GM18951 (cell line): Measurements from ENCODE around the gene PPHLN1.

Source experiments
- POLR2A ChIP-seq: IDR thresholded peaks from 4 replicates; pipeline ENCODE4 v1.6.1; 2011; ENCODE audit warnings: mild to moderate bottlenecking; ENCODE audit not compliant: insufficient read length, insufficient read depth; ENCODE audit errors: extremely low read depth
- in situ Hi-C: fragments of 300-500 bp; cut with MboI; formaldehyde crosslinking; loops from one replicate; pipeline ENCODE4 v1.12.0; 2022; ENCODE audit warnings: low sequenced_read_pairs, mixed read lengths, inconsistent platforms; ENCODE audit not compliant: unreplicated experiment

Gene PPHLN1

GRCh38 chr12:42402821-42403411 is 76.9 kb downstream of the PPHLN1 start:
- no peak for TF ChIP-seq POLR2A
- in situ Hi-C loops = no loop called here

GRCh38 chr12:42407306-42407705 is 81.3 kb downstream of the PPHLN1 start:
- in situ Hi-C loops = no loop called here
- TF ChIP-seq POLR2A = no peak

- no peak for TF ChIP-seq POLR2A
- in situ Hi-C loops = no loop called here
These were observed 83.5 kb downstream of the PPHLN1 start for GRCh38 chr12:42409471-42409870.

DNA sequence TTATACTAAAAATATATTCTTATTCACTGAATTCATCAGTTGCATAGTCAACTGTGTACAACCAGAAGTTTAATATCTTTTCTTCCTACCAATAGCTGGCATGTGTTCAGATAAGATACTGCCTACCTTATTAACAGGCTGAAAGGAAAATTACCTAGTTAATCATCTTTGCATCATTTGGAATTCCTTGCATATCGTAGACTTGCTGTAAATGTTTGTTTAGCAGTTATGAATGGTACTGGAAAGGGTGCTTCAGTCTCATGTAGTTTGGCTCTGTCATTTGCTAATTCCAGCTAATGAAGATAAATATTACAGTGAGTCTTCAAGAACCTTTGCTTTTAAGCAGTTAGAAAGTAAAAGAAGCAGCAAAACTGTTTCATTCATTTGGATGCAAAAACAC is 84.4 kb downstream of the PPHLN1 start:
- no peak for TF ChIP-seq POLR2A
- in situ Hi-C loops = no loop called here

DNA sequence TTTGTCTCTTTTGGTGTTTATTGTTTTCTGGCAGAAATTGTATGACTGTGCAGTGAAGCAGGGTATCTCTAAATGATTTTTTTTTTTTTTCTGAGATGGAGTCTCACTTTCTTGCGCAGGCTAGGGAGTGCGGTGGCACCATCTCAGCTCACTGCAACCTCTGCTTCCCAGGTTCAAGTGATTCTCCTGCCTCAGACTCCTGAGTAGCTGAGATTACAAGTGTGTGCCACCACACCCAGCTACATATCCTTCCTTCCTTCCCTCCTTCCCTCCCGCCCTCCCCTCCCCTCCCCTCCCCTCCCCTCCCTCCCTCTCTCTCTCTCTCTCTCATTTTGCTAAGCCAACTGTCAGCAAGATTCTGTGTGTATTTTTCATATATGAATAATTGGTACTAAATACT is 94.4 kb downstream of the PPHLN1 start:
- in situ Hi-C loops = no loop called here
- no peak for TF ChIP-seq POLR2A

DNA sequence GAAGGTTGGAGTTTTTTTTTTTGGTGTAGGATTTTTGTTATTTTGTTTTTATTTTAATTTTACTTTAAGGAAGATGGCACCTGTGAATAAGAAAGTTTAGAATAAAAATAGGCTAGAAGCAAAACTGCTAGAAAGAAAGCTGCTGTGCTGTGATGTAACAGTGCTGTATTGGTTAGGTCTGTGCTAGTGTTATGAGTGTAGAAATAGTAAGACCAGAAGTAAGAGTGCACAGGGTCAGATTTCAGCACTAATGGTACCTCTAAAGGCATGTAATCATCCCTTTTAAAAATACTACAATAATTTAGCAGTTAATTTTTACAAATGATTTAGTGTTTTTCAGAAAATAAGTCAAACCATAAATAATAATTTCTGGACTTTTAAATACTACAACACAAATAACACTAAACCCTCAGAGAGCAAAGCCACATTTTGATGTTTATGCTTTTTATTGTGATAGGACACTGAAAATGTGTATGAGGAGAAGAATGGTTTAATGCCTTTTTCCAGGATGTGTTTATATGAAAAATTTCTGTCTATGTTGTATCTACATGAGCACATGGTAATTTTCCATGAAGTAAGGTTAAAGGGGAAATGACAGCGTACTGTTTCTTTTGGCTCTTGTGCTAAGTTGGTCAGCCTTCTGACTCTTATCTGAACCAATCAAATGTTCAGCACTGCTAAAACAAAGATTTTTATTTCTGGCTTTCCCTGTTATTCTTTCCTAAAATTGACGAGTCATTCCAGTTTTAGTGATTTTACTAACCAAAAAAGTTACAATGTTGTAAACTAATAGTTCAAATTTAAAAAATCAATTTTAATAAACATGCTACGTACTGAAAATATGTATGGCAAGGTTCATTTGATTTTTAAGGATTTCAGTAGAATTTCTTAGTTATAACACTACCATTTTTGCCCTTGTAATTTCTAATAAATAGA is 96.1 kb downstream of the PPHLN1 start:
- no peak for TF ChIP-seq POLR2A
- in situ Hi-C loops = no loop called here

DNA sequence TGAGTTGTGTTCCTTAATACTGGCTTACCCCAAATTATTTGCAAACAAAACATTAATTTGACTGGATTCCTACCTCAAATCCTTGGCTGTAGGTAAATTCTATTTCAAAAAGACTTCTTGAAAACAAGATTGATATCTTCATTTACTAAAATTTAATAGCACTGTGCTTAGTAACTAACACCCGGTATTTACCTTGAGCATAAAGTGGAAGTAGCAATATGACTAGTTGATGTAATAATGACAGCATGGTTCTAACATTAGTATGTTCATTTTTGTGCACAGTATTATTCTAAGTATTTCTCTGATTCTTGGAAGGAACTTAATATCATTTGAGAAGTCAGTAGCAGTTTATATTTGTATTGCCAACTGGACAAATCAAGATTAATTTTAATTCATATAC is 96.8 kb downstream of the PPHLN1 start:
- in situ Hi-C loops = no loop called here
- no peak for TF ChIP-seq POLR2A

GRCh38 chr12:42426746-42427145 is 100.8 kb downstream of the PPHLN1 start:
- TF ChIP-seq POLR2A = no peak
- in situ Hi-C loops = no loop called here

GRCh38 chr12:42428850-42429249 is 102.9 kb downstream of the PPHLN1 start:
- in situ Hi-C loops = no loop called here
- TF ChIP-seq POLR2A = no peak

GRCh38 chr12:42432517-42433140 is 106.7 kb downstream of the PPHLN1 start:
- TF ChIP-seq POLR2A = no peak
- in situ Hi-C loops = no loop called here

- in situ Hi-C loops = no loop called here
- no peak for TF ChIP-seq POLR2A
These were observed 114.6 kb downstream of the PPHLN1 start for GRCh38 chr12:42440608-42441007.

DNA sequence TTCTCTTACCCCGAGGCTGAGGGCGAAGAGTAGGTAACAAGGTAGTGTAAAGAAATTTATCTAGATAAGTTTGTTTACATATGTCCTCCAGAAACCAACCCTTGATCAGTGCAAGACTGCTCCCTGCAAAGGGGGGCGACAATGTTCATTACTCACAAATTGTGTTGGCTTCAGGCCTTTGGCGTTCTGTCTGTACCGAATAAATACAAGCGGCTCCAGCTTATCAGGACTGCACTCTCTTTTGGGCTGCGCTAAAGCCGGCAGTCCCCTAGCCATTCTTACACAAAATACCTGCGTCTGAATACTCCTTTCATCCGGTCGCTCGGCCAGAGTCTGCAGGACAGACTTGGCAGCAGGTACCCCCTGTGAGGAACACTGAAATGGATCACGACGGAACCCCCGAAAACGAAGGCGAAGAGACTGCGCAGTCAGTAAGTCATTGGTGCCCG is 116.4 kb downstream of the PPHLN1 start:
- in situ Hi-C loops = no loop called here
- TF ChIP-seq POLR2A = no peak

GRCh38 chr12:42442888-42443287 is 116.9 kb downstream of the PPHLN1 start:
- no peak for TF ChIP-seq POLR2A
- in situ Hi-C loops = no loop called here
